KOPT-K1 (cell line): ENCODE results near the gene CSDE1.

ENCODE experiments used
- H3K27ac ChIP-seq: fragments of 200-600 bp; sonication (generic); 2 replicates; pipeline ENCODE4 v1.5.1; 2016; ENCODE audit warnings: antibody characterized with exemption, mild to moderate bottlenecking, low read depth, low read length; ENCODE audit not compliant: poor library complexity, severe bottlenecking
- H3K36me3 ChIP-seq: fragments of 200-600 bp; sonication (generic); 2 replicates; pipeline ENCODE4 v1.5.1; 2017; ENCODE audit warnings: antibody characterized with exemption, mild to moderate bottlenecking, low read length, moderate library complexity; ENCODE audit not compliant: insufficient read depth
- H3K9me3 ChIP-seq: fragments of 200-600 bp; sonication (generic); 2 replicates; pipeline ENCODE4 v1.5.1; 2017; ENCODE audit warnings: antibody characterized with exemption, low read length, mild to moderate bottlenecking; ENCODE audit not compliant: insufficient read depth, poor library complexity, severe bottlenecking

Gene CSDE1

GRCh38 chr1:114696810-114697209 is 61.0 kb downstream of the CSDE1 start:
- Histone ChIP-seq H3K9me3 (no peaks in the 10 kb centered on the region), H3K27ac (no peak overlapping the region), H3K36me3 (no peaks in the 10 kb centered on the region)

- H3K36me3 ChIP-seq, result no peaks in the 10 kb centered on the region
- H3K27ac ChIP-seq, result no peak within 1 kb of the TSS
- H3K9me3 ChIP-seq, result no peaks in the 10 kb centered on the region
Observed at GRCh38 chr1:114695430-114696058, 62.2 kb downstream of the CSDE1 start, which contains the start of gene AMPD1. Gene AMPD1, minus strand, starts transcription at chr1:114695546. Its CDS starts 75 bp downstream, at chr1:114695471.

- H3K36me3 ChIP-seq, result no peaks in the 10 kb centered on the region
- no peaks in the 10 kb centered on the region for H3K9me3 ChIP-seq
- no peak overlapping the region for H3K27ac ChIP-seq
Observed at GRCh38 chr1:114694540-114695310, 63.1 kb downstream of the CSDE1 start.

GRCh38 chr1:114692947-114693346 is 64.8 kb downstream of the CSDE1 start:
- no peaks in the 10 kb centered on the region for H3K36me3 ChIP-seq
- no peak overlapping the region for H3K27ac ChIP-seq
- no peaks in the 10 kb centered on the region for H3K9me3 ChIP-seq

- H3K27ac ChIP-seq, result no peak overlapping the region
- H3K36me3 ChIP-seq, result no peaks in the 10 kb centered on the region
- H3K9me3 ChIP-seq, result no peaks in the 10 kb centered on the region
Observed at GRCh38 chr1:114691061-114691460, 66.7 kb downstream of the CSDE1 start.

- Histone ChIP-seq H3K9me3 (no peaks in the 10 kb centered on the region), H3K36me3 (no peaks in the 10 kb centered on the region), H3K27ac (no peak overlapping the region)
Observed at GRCh38 chr1:114690148-114690547, 67.6 kb downstream of the CSDE1 start.

- no peaks in the 10 kb centered on the region for H3K9me3 ChIP-seq
- no peaks in the 10 kb centered on the region for H3K36me3 ChIP-seq
- no peak overlapping the region for H3K27ac ChIP-seq
Observed at GRCh38 chr1:114688526-114688925, 69.3 kb downstream of the CSDE1 start.

- H3K9me3 ChIP-seq, result no peaks in the 10 kb centered on the region
- no peak overlapping the region for H3K27ac ChIP-seq
- no peaks in the 10 kb centered on the region for H3K36me3 ChIP-seq
Observed at GRCh38 chr1:114685851-114686250, 71.9 kb downstream of the CSDE1 start.

- Histone ChIP-seq H3K27ac (no peak overlapping the region), H3K36me3 (no peaks in the 10 kb centered on the region), H3K9me3 (no peaks in the 10 kb centered on the region)
Observed at GRCh38 chr1:114677691-114678090, 80.1 kb downstream of the CSDE1 start.

GRCh38 chr1:114676115-114676514 is 81.7 kb downstream of the CSDE1 start:
- H3K9me3 ChIP-seq, result no peaks in the 10 kb centered on the region
- no peak overlapping the region for H3K27ac ChIP-seq
- no peaks in the 10 kb centered on the region for H3K36me3 ChIP-seq

GRCh38 chr1:114671939-114672275 is 85.9 kb downstream of the CSDE1 start:
- H3K36me3 ChIP-seq, result no peaks in the 10 kb centered on the region
- H3K9me3 ChIP-seq, result no peaks in the 10 kb centered on the region
- no peak overlapping the region for H3K27ac ChIP-seq

- no peaks in the 10 kb centered on the region for H3K36me3 ChIP-seq
- H3K9me3 ChIP-seq, result no peaks in the 10 kb centered on the region
- no peak overlapping the region for H3K27ac ChIP-seq
Observed at GRCh38 chr1:114671011-114671938, 86.5 kb downstream of the CSDE1 start.

- Histone ChIP-seq H3K9me3 (no peaks in the 10 kb centered on the region), H3K27ac (no peak overlapping the region), H3K36me3 (no peaks in the 10 kb centered on the region)
Observed at GRCh38 chr1:114670083-114671010, 87.4 kb downstream of the CSDE1 start.

GRCh38 chr1:114669562-114670082 is 88.2 kb downstream of the CSDE1 start, which contains the start of gene DENND2C:
Gene DENND2C, minus strand, starts transcription at chr1:114670049. Its CDS starts 44,065 bp downstream, at chr1:114625984.
- H3K36me3 ChIP-seq, result no peaks in the 10 kb centered on the region
- H3K27ac ChIP-seq, result no peak within 1 kb of the TSS

More at GRCh38 chr1:114669562-114670082, 88.2 kb downstream of the CSDE1 start, which contains the start of gene DENND2C:
- H3K9me3 ChIP-seq, result no peaks in the 10 kb centered on the region
